Measurements from ENCODE around the gene SPRING1. TPM values are rescaled to one million over a fixed set of nuclear protein-coding genes. Genes with fewer than 3 reads are reported as not detected.
"Not testable (repeated sequence)": the region's sequence is repeated elsewhere in the genome, so short reads cannot be mapped to it uniquely, and the experiment has no call there.

SPRING1 gene
- total RNA-seq, 1 experiment from 2014 or later: 69.6 TPM

GRCh38 chr12:116759783-116760621 lies 22.1 kb upstream of the SPRING1 start:
- no peak for TF ChIP-seq CTCF (IDR thresholded peaks at IDR 0.05; ENCODE audit: insufficient read depth in 1 of 2, low read depth in 1 of 2, low read length in 1 of 2, severe bottlenecking in 1 of 2, unreplicated experiment in 1 of 2)
- H3K4me1 ChIP-seq: no peaks in the 10 kb centered on the region
- peak in 1 of 2 experiments; percentile 17 for DNase-seq
- H3K9me3 ChIP-seq: no peaks in the 10 kb centered on the region
- ChIA-PET CTCF (no interaction called here), POLR2A (no interaction called here)
- Mint-ChIP-seq H3K9me3 (ENCODE audit: unreplicated experiment) (no peaks in the 10 kb centered on the region), H3K4me1 (ENCODE audit: low read depth, unreplicated experiment) (no peaks in the 10 kb centered on the region), H3K4me3 (ENCODE audit: unreplicated experiment) (no peak overlapping the region), H3K27me3 (ENCODE audit: insufficient read depth, unreplicated experiment) (no peaks in the 10 kb centered on the region), H3K27ac (ENCODE audit: unreplicated experiment) (peak overlapping the region; percentile 25), H3K36me3 (ENCODE audit: insufficient read depth, unreplicated experiment) (peaks cover 5% of the 10 kb centered on the region)
- no peaks in the 10 kb centered on the region for H3K27me3 ChIP-seq (replicated peaks; ENCODE audit: control insufficient read depth, insufficient read depth, low read length)
- BruUV-seq (replicated peaks): no TSS peak
- no peak overlapping the region for H3K4me3 ChIP-seq (ENCODE audit: low read depth, low read length)
- H3K36me3 ChIP-seq (ENCODE audit: control insufficient read depth, insufficient read depth, low read length): no peaks in the 10 kb centered on the region
- intact Hi-C loops (cut with micrococcal nuclease; ENCODE audit: unreplicated experiment): no loop called here

GRCh38 chr12:116754783-116755182 lies 16.9 kb upstream of the SPRING1 start:
- BruUV-seq (replicated peaks); intact Hi-C loops (cut with micrococcal nuclease; ENCODE audit: unreplicated experiment); H3K27me3 ChIP-seq (replicated peaks; ENCODE audit: control insufficient read depth, insufficient read depth, low read length); H3K9me3 ChIP-seq; H3K27me3 Mint-ChIP-seq (ENCODE audit: insufficient read depth, unreplicated experiment); H3K4me1 Mint-ChIP-seq (ENCODE audit: low read depth, unreplicated experiment); H3K4me3 ChIP-seq (ENCODE audit: low read depth, low read length); H3K36me3 ChIP-seq (ENCODE audit: control insufficient read depth, insufficient read depth, low read length); CTCF ChIA-PET; H3K4me3 Mint-ChIP-seq (ENCODE audit: unreplicated experiment); POLR2A ChIA-PET; DNase-seq; H3K27ac Mint-ChIP-seq (ENCODE audit: unreplicated experiment); H3K9me3 Mint-ChIP-seq (ENCODE audit: unreplicated experiment); H3K4me1 ChIP-seq; H3K36me3 Mint-ChIP-seq (ENCODE audit: insufficient read depth, unreplicated experiment): not testable (repeated sequence)

GRCh38 chr12:116754097-116754496 lies 16.2 kb upstream of the SPRING1 start:
- H3K27ac Mint-ChIP-seq (ENCODE audit: unreplicated experiment); H3K4me1 Mint-ChIP-seq (ENCODE audit: low read depth, unreplicated experiment); CTCF ChIA-PET; DNase-seq; H3K36me3 ChIP-seq (ENCODE audit: control insufficient read depth, insufficient read depth, low read length); intact Hi-C loops (cut with micrococcal nuclease; ENCODE audit: unreplicated experiment); H3K4me3 Mint-ChIP-seq (ENCODE audit: unreplicated experiment); H3K4me3 ChIP-seq (ENCODE audit: low read depth, low read length); BruUV-seq (replicated peaks); H3K9me3 Mint-ChIP-seq (ENCODE audit: unreplicated experiment); H3K4me1 ChIP-seq; H3K36me3 Mint-ChIP-seq (ENCODE audit: insufficient read depth, unreplicated experiment); POLR2A ChIA-PET; H3K9me3 ChIP-seq; H3K27me3 Mint-ChIP-seq (ENCODE audit: insufficient read depth, unreplicated experiment); H3K27me3 ChIP-seq (replicated peaks; ENCODE audit: control insufficient read depth, insufficient read depth, low read length): not testable (repeated sequence)

GRCh38 chr12:116750298-116750697 lies 12.4 kb upstream of the SPRING1 start:
- no peak for DNase-seq
- Mint-ChIP-seq H3K27ac (ENCODE audit: unreplicated experiment) (no peak overlapping the region), H3K4me3 (ENCODE audit: unreplicated experiment) (no peak overlapping the region), H3K27me3 (ENCODE audit: insufficient read depth, unreplicated experiment) (no peaks in the 10 kb centered on the region), H3K36me3 (ENCODE audit: insufficient read depth, unreplicated experiment) (peaks cover under 1% of the 10 kb centered on the region), H3K9me3 (ENCODE audit: unreplicated experiment) (no peaks in the 10 kb centered on the region), H3K4me1 (ENCODE audit: low read depth, unreplicated experiment) (no peaks in the 10 kb centered on the region)
- Histone ChIP-seq H3K4me3 (ENCODE audit: low read depth, low read length) (no peak overlapping the region), H3K36me3 (ENCODE audit: control insufficient read depth, insufficient read depth, low read length) (no peaks in the 10 kb centered on the region), H3K9me3 (no peaks in the 10 kb centered on the region), H3K4me1 (no peaks in the 10 kb centered on the region), H3K27me3 (replicated peaks; ENCODE audit: control insufficient read depth, insufficient read depth, low read length) (no peaks in the 10 kb centered on the region)
- no TSS peak for BruUV-seq (replicated peaks)
- intact Hi-C loops (cut with micrococcal nuclease; ENCODE audit: unreplicated experiment): no loop called here
- ChIA-PET POLR2A (no interaction called here), CTCF (no interaction called here)
- no peak for TF ChIP-seq CTCF (IDR thresholded peaks at IDR 0.05; ENCODE audit: insufficient read depth in 1 of 2, low read depth in 1 of 2, low read length in 1 of 2, severe bottlenecking in 1 of 2, unreplicated experiment in 1 of 2)

All from Caco-2 (cell line).